ENCODE results near the gene PDGFD. TPM values are rescaled to one million over a fixed set of nuclear protein-coding genes. Genes with fewer than 3 reads are reported as not detected.
A peak's percentile ranks its signal among the peaks of the same experiment; 100 is the strongest.

The PDGFD gene
- total RNA-seq, 1 donor: 6.9 TPM

- DNase-seq (ENCODE audit: low read depth): peak; percentile 36
- TF ChIP-seq, protein P1, sequence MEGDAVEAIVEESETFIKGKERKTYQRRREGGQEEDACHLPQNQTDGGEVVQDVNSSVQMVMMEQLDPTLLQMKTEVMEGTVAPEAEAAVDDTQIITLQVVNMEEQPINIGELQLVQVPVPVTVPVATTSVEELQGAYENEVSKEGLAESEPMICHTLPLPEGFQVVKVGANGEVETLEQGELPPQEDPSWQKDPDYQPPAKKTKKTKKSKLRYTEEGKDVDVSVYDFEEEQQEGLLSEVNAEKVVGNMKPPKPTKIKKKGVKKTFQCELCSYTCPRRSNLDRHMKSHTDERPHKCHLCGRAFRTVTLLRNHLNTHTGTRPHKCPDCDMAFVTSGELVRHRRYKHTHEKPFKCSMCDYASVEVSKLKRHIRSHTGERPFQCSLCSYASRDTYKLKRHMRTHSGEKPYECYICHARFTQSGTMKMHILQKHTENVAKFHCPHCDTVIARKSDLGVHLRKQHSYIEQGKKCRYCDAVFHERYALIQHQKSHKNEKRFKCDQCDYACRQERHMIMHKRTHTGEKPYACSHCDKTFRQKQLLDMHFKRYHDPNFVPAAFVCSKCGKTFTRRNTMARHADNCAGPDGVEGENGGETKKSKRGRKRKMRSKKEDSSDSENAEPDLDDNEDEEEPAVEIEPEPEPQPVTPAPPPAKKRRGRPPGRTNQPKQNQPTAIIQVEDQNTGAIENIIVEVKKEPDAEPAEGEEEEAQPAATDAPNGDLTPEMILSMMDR (IDR thresholded peaks at IDR 0.05; ENCODE audit: insufficient read depth, low read depth, low read length): no peak
- H3K4me3 ChIP-seq (ENCODE audit: low read depth, low read length): no peak overlapping the region
Measured at GRCh38 chr11:103920449-103920848, 243.5 kb downstream of the PDGFD start.

- TF ChIP-seq, protein P1 (IDR thresholded peaks at IDR 0.05; ENCODE audit: insufficient read depth, low read depth, low read length): no peak
- no peak overlapping the region for H3K4me3 ChIP-seq (ENCODE audit: low read depth, low read length)
Measured at GRCh38 chr11:103910721-103911120, 253.2 kb downstream of the PDGFD start.

DNA sequence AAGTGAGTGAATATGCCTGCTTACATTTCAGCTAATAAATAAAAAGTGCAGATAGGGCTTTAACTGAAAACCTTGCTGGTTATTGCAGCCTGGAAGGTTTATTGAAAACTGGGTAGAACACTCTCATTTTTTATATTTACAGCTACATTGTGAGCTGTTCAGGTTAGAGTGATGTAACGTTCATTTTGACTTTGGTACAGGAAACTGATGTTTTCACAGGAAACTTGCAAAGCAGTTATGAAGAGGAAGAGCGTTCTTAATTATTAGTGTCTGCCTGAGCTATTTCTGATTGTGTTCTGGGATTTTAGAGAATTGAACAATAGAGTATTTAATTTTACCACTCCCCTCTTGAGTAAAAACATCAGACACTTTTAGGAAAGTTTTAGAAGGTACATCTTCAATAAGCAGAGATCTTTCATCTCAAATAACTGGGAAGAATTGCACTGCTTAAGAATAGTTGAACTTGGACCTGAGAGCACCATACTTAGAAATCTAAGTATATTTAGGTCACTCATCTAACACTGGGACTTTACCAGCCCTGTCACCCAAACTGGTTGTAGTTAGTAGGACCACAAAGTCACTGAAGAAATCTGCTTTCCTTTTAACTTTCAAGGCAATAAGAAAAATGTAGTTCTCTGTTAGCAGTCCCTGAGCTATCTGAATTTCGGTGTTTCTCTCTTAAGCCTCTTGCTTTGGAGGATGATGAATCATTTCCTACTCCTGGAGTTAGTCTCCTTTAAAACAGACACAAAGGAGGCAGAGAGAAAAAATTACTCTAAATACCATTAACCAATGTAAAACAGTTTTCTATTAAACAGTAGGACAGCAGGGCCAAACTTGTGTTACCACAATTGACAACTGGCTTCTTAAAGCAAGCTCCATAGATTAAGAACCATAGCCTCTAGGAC is 256.1 kb downstream of the PDGFD start:
- H3K4me3 ChIP-seq (ENCODE audit: low read depth, low read length): no peak overlapping the region
- TF ChIP-seq, protein P1 (IDR thresholded peaks at IDR 0.05; ENCODE audit: insufficient read depth, low read depth, low read length): no peak
- peak; percentile 34 for DNase-seq (ENCODE audit: low read depth)

More at GRCh38 chr11:103910721-103911120, 253.2 kb downstream of the PDGFD start:
- no peak for DNase-seq (ENCODE audit: low read depth)

- TF ChIP-seq, protein P1 (IDR thresholded peaks at IDR 0.05; ENCODE audit: insufficient read depth, low read depth, low read length): no peak
- no peak for DNase-seq (ENCODE audit: low read depth)
- H3K4me3 ChIP-seq (ENCODE audit: low read depth, low read length): no peak overlapping the region
Measured at GRCh38 chr11:103907136-103907535, 256.8 kb downstream of the PDGFD start.

GRCh38 chr11:103906291-103906867 is 257.6 kb downstream of the PDGFD start:
- TF ChIP-seq, protein P1 (IDR thresholded peaks at IDR 0.05; ENCODE audit: insufficient read depth, low read depth, low read length): no peak
- DNase-seq (ENCODE audit: low read depth): no peak
- no peak overlapping the region for H3K4me3 ChIP-seq (ENCODE audit: low read depth, low read length)

- no peak overlapping the region for H3K4me3 ChIP-seq (ENCODE audit: low read depth, low read length)
- TF ChIP-seq, protein P1 (IDR thresholded peaks at IDR 0.05; ENCODE audit: insufficient read depth, low read depth, low read length): no peak
- no peak for DNase-seq (ENCODE audit: low read depth)
Measured at GRCh38 chr11:103904324-103904667, 259.7 kb downstream of the PDGFD start.
